Adrenal gland (tissue), 12 donors: Measurements from ENCODE around the gene MAPK10. TPM values are rescaled to one million over a fixed set of nuclear protein-coding genes. Genes with fewer than 3 reads are reported as not detected.
A peak's percentile ranks its signal among the peaks of the same experiment; 100 is the strongest.

ENCODE experiments used
- DNase-seq, 7 donors: peaks; one replicate each; pipeline ENCODE4 v3.0.0-alpha.2; 2019 to 2020
- H3K27ac ChIP-seq, 5 donors: fragments of 200-600 bp; sonication (generic) in 4 of 5; 1 replicate in 3 of 5; 2 replicates in 2 of 5; pipeline versions ENCODE4 v1.5.1 to v1.8.0; 2016 to 2020; ENCODE audit warnings: mild to moderate bottlenecking in 1 of 5
- H3K27me3 ChIP-seq: fragments of 200-600 bp; 2 replicates; pipeline ENCODE4 v1.8.0; 2021
- H3K36me3 ChIP-seq, 2 donors: fragments of 200-600 bp; replicated peaks in 1 of 2; 1 replicate in 1 of 2; 2 replicates in 1 of 2; pipeline versions ENCODE4 v1.5.1 to v1.8.0; 2018 to 2022
- H3K4me1 ChIP-seq, 2 donors: fragments of 200-600 bp; replicated peaks in 1 of 2; 1 replicate in 1 of 2; 2 replicates in 1 of 2; pipeline versions ENCODE4 v1.5.1 to v1.8.0; 2018 to 2021
- H3K4me3 ChIP-seq, 4 donors: fragments of 200-600 bp; sonication (generic) in 3 of 4; one replicate each; pipeline ENCODE4 v1.5.1; 2016 to 2018
- H3K9me3 ChIP-seq, 3 donors: fragments of 200-600 bp; sonication (generic) in 1 of 3; replicated peaks in 1 of 3; 1 replicate in 2 of 3; 2 replicates in 1 of 3; pipeline versions ENCODE4 v1.5.1 to v1.8.0; 2016 to 2021
- POLR2A ChIP-seq, 2 donors: fragments of 450-650 bp; IDR thresholded peaks; one replicate each; pipeline ENCODE4 v1.6.1; 2017; ENCODE audit warnings: antibody characterized with exemption in 2 of 2, mild to moderate bottlenecking in 2 of 2, moderate library complexity in 1 of 2
- WGBS, 4 donors: extraction: QIAGEN DNeasy Blood & Tissue Kit in 2 of 4; methylation state at CpG; one replicate each; pipeline versions ENCODE4 v1.1.5 to v1.1.7; 2013 to 2017; 5-methylcytosine and 5-hydroxymethylcytosine counted together
- intact Hi-C, 2 donors: fragments of 100-400 bp; cut with DNase I; formaldehyde crosslinking; loops; one replicate each; pipeline versions ENCODE4 v1.14.1 to v1.15.0; 2022 to 2023
- polyA plus RNA-seq, 3 donors: library from polyadenylated mRNA; stranded (reverse); fragments of 200-250 nt in 2 of 3; fragments of 350-450 nt in 1 of 3; fragmentation: Illumina TruSeq in 1 of 3; extraction: RNeasy Lipid Tissue Mini Kit (QIAGEN cat#74804) in 1 of 3; gene quantifications; one replicate each; pipeline ENCODE4 v1.2.3, GENCODE V29; 2013 to 2014
- total RNA-seq, 9 donors: library from RNA; depleted of rRNA in 4 of 9; stranded (reverse); fragments of >200 nt in 4 of 9; fragments of 120-200 nt in 1 of 9; fragmentation: NEBNext Ultra II Directional in 1 of 9; extraction: Animal tissue kit (Norgen Biotek cat#: 25700) in 1 of 9; gene quantifications; one replicate each; pipeline versions ENCODE4 v1.1.0 to v1.2.4, GENCODE V29; 2013 to 2023
- TF ChIP-seq, protein P1 (sequence below), 6 experiments: fragments of 450-650 bp in 4 of 6; fragments of 200-600 bp in 2 of 6; sonication (generic) in 1 of 6; IDR thresholded peaks; 1 replicate in 5 of 6; 2 replicates in 1 of 6; pipeline versions ENCODE4 v1.5.1 to v1.8.0; 2016 to 2021; ENCODE audit warnings: antibody characterized with exemption in 6 of 6, mild to moderate bottlenecking in 2 of 6, moderate library complexity in 1 of 6
- donor health status: healthy with polysubstance abuse.
- donor health status: Bipolar disorder and iron deficiency.
- donor health status: DM: yes; HTN: yes; CAD: no.
- donor health status: DM: no; HTN: no; CAD: no.
- donor health status: DM: no; HTN: no; CAD: no.
- donor health status: DM: yes; HTN: yes; CAD: no.

MAPK10 gene
- total and polyA plus RNA-seq, 12 donors: 11.6 to 160 (median 42.1) TPM

DNA sequence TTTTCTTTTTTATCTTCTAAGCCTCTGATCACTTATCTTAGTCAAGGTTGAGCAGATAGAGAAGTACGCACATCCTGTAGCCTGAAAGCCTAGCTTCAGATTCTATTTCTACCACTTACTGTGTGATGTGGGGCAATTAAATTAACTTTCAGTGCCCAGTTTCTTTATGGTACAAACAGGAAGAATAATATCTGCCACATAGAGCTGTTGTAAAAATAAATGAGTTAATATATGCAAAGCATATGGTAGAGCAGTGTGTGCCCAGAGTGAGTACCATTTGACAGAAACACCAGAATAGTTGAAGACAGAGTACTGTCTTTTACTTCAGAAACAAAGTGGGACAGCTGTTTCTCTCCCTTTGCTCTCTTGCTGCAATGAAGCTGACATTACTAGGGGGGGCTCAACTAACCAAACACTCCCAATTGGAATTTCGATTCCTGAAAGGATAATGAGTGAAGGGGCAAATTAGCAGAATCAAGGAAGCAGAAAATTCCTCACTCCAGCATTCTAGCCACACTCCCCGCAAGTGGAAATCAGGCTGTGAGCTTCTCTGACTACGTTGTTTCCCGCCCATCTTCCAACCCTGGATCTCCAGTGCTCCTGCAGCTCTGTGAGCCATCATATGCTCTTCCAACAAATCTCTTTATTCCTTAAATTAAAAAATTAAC is 80.4 kb downstream of the MAPK10 start:
- WGBS, 4 donors: 58 to 67% (median 65%) methylated on average over 5 of the region's 5 CpGs
- H3K4me3 ChIP-seq: no peak overlapping the region
- no peaks in the 10 kb centered on the region for H3K36me3 ChIP-seq
- TF ChIP-seq POLR2A (IDR thresholded peaks at IDR 0.05): no peak
- TF ChIP-seq, protein P1, sequence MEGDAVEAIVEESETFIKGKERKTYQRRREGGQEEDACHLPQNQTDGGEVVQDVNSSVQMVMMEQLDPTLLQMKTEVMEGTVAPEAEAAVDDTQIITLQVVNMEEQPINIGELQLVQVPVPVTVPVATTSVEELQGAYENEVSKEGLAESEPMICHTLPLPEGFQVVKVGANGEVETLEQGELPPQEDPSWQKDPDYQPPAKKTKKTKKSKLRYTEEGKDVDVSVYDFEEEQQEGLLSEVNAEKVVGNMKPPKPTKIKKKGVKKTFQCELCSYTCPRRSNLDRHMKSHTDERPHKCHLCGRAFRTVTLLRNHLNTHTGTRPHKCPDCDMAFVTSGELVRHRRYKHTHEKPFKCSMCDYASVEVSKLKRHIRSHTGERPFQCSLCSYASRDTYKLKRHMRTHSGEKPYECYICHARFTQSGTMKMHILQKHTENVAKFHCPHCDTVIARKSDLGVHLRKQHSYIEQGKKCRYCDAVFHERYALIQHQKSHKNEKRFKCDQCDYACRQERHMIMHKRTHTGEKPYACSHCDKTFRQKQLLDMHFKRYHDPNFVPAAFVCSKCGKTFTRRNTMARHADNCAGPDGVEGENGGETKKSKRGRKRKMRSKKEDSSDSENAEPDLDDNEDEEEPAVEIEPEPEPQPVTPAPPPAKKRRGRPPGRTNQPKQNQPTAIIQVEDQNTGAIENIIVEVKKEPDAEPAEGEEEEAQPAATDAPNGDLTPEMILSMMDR (IDR thresholded peaks at IDR 0.05): no peak
- no peaks in the 10 kb centered on the region for H3K9me3 ChIP-seq
- intact Hi-C loops: no loop called here
- H3K27ac ChIP-seq: peak overlapping the region in 3 of 5 donors; percentile 23 to 83 (median 61)
- peaks cover 0 to 23% of the 10 kb centered on the region in 2 donors for H3K4me1 ChIP-seq
- no peaks in the 10 kb centered on the region for H3K27me3 ChIP-seq
- DNase-seq: peak in 2 of 7 donors; percentile 8 to 15

DNA sequence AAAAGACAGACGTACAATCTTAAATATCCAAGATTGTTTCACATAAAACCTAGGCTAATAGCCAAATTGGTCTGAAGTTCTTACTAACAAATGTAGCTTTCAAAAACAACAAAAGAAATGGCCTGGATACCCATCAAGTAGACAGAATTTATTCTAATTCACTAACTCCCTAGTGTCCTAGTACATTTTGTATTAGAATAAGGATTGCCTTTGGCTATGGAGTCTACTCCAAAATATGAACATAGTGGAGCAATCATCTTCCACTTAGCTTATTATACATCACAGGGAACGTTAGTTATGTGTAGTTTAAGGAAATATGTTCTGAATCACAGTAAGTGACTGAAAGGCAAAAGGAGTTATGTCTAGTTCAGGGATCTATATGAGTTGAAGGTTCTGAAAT is 81.7 kb downstream of the MAPK10 start:
- intact Hi-C loops: no loop called here
- WGBS, 4 donors: 34 to 44% (median 40%) methylated on average over 2 of the region's 2 CpGs
- H3K4me3 ChIP-seq: no peak overlapping the region
- TF ChIP-seq, protein P1 (IDR thresholded peaks at IDR 0.05): no peak
- TF ChIP-seq POLR2A (IDR thresholded peaks at IDR 0.05): no peak
- no peaks in the 10 kb centered on the region for H3K36me3 ChIP-seq
- peaks cover 0 to 5% (median 0%) of the 10 kb centered on the region in 3 donors for H3K9me3 ChIP-seq
- no peaks in the 10 kb centered on the region for H3K27me3 ChIP-seq
- H3K27ac ChIP-seq: peak overlapping the region in 1 of 5 donors; percentile 17
- DNase-seq: no peak
- peaks cover 0 to 23% of the 10 kb centered on the region in 2 donors for H3K4me1 ChIP-seq

DNA sequence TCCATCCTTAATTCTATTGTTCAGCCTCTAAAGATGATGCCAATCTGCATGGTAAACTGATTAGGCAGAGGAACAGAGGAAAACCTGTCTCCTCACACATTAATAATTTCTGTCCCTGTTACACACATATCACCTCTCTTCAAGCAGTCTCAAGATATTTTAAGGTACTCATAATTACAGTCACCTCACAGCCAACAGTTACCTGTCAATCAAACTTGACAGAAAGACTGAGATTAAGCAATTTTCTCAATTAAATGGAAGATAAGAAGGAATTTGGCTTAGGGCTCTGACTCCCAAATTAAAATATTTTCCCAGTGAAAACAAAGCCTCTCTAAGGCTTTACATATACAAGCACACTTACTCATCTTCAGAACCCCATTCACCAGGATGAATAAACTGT is 85.2 kb downstream of the MAPK10 start:
- Histone ChIP-seq H3K4me3 (no peak overlapping the region), H3K27ac (no peak overlapping the region), H3K27me3 (no peaks in the 10 kb centered on the region), H3K4me1 (peaks cover 0 to 21% of the 10 kb centered on the region in 2 donors), H3K36me3 (no peaks in the 10 kb centered on the region), H3K9me3 (peaks cover 0 to 5% (median 0%) of the 10 kb centered on the region in 3 donors)
- no peak for DNase-seq
- TF ChIP-seq, protein P1 (IDR thresholded peaks at IDR 0.05): no peak
- no peak for TF ChIP-seq POLR2A (IDR thresholded peaks at IDR 0.05)
- intact Hi-C loops: no loop called here

DNA sequence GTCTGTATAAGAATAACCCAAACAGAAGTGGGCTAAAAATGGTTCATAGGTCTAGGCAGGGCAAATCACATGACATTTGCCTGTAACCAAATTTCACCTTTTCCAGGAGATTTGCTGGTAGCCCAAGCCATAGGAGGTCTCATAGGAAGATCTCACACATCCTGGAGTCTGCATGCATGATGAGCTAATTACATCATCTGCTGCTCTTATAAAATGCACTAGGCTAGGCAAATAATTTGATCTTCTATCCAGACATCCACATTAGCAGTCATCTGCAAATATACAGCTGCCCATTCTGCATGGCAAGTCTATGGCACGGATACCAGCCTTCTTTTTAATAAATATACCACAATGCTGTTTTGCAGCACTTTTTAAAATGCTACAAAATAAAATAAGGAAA is 87.2 kb downstream of the MAPK10 start:
- Histone ChIP-seq H3K36me3 (no peaks in the 10 kb centered on the region), H3K9me3 (peaks cover 0 to 5% (median 0%) of the 10 kb centered on the region in 3 donors), H3K27ac (no peak overlapping the region), H3K4me1 (peaks cover 0 to 11% of the 10 kb centered on the region in 2 donors), H3K4me3 (no peak overlapping the region), H3K27me3 (no peaks in the 10 kb centered on the region)
- DNase-seq: no peak
- WGBS, 4 donors: 85 to 91% (median 87%) methylated on average over 1 of the region's 1 CpG
- intact Hi-C loops: no loop called here
- TF ChIP-seq POLR2A (IDR thresholded peaks at IDR 0.05): no peak
- TF ChIP-seq, protein P1 (IDR thresholded peaks at IDR 0.05): no peak
